Osteocyte (in vitro differentiated cells): ENCODE results near the gene ANO2. TPM values are rescaled to one million over a fixed set of nuclear protein-coding genes. Genes with fewer than 3 reads are reported as not detected.

Experiments used
- DNase-seq: peaks from one replicate; pipeline ENCODE4 v3.0.0; 2021; ENCODE audit warnings: mixed read lengths; ENCODE audit not compliant: unreplicated experiment; ENCODE audit errors: extremely low spot score
- H3K27ac Mint-ChIP-seq: one replicate; pipeline ENCODE4 v1.8.0; 2021; ENCODE audit warnings: mild to moderate bottlenecking, mixed read lengths; ENCODE audit not compliant: unreplicated experiment
- H3K27me3 Mint-ChIP-seq: one replicate; pipeline ENCODE4 v1.8.0; 2021; ENCODE audit warnings: mixed read lengths; ENCODE audit not compliant: unreplicated experiment
- H3K36me3 Mint-ChIP-seq: one replicate; pipeline ENCODE4 v1.8.0; 2021; ENCODE audit warnings: mixed read lengths; ENCODE audit not compliant: unreplicated experiment
- H3K4me1 Mint-ChIP-seq: one replicate; pipeline ENCODE4 v1.8.0; 2021; ENCODE audit warnings: mixed read lengths; ENCODE audit not compliant: unreplicated experiment
- H3K4me3 Mint-ChIP-seq: one replicate; pipeline ENCODE4 v1.8.0; 2021; ENCODE audit warnings: mild to moderate bottlenecking, moderate library complexity, mixed read lengths; ENCODE audit not compliant: unreplicated experiment
- H3K9me3 Mint-ChIP-seq: one replicate; pipeline ENCODE4 v1.8.0; 2021; ENCODE audit warnings: mixed read lengths; ENCODE audit not compliant: unreplicated experiment
- CTCF ChIP-seq: fragments of 200-600 bp; sonication (generic); IDR thresholded peaks from 2 replicates; pipeline ENCODE4 v1.5.0; 2021; ENCODE audit warnings: antibody characterized with exemption, mild to moderate bottlenecking, moderate library complexity
- total RNA-seq: library from RNA; stranded (reverse); gene quantifications from 2 replicates; pipeline ENCODE4 v1.2.1, GENCODE V29; 2021

The ANO2 gene
- total RNA-seq, 1 donor from 2014 or later, result 0.59 TPM

GRCh38 chr12:5806371-5807089, 138.5 kb downstream of the ANO2 start:
- DNase-seq, result no peak
- TF ChIP-seq CTCF, result no peak
- Mint-ChIP-seq H3K27me3 (peaks cover 2% of the 10 kb centered on the region), H3K36me3 (no peaks in the 10 kb centered on the region), H3K9me3 (no peaks in the 10 kb centered on the region), H3K4me3 (no peak overlapping the region), H3K4me1 (peaks cover 4% of the 10 kb centered on the region), H3K27ac (no peak overlapping the region)

- no peaks in the 10 kb centered on the region for H3K36me3 Mint-ChIP-seq
- DNase-seq, result no peak
- no peak overlapping the region for H3K27ac Mint-ChIP-seq
- no peak for TF ChIP-seq CTCF
- no peaks in the 10 kb centered on the region for H3K9me3 Mint-ChIP-seq
- peaks cover 4% of the 10 kb centered on the region for H3K4me1 Mint-ChIP-seq
- H3K4me3 Mint-ChIP-seq, result no peak overlapping the region
- peaks cover 7% of the 10 kb centered on the region for H3K27me3 Mint-ChIP-seq
These were observed 141.5 kb downstream of the ANO2 start for GRCh38 chr12:5803532-5803931.

GRCh38 chr12:5798242-5799015, 146.6 kb downstream of the ANO2 start:
- TF ChIP-seq CTCF, result no peak
- H3K27me3 Mint-ChIP-seq, result peaks cover 5% of the 10 kb centered on the region
- H3K4me3 Mint-ChIP-seq, result no peak overlapping the region
- H3K36me3 Mint-ChIP-seq, result no peaks in the 10 kb centered on the region
- no peaks in the 10 kb centered on the region for H3K9me3 Mint-ChIP-seq
- no peak overlapping the region for H3K27ac Mint-ChIP-seq
- no peak for DNase-seq
- no peaks in the 10 kb centered on the region for H3K4me1 Mint-ChIP-seq

GRCh38 chr12:5797661-5798060, 147.4 kb downstream of the ANO2 start:
- no peak for TF ChIP-seq CTCF
- Mint-ChIP-seq H3K9me3 (no peaks in the 10 kb centered on the region), H3K4me1 (no peaks in the 10 kb centered on the region), H3K27me3 (peaks cover 5% of the 10 kb centered on the region), H3K36me3 (no peaks in the 10 kb centered on the region), H3K27ac (no peak overlapping the region), H3K4me3 (no peak overlapping the region)
- DNase-seq, result no peak

- no peak for TF ChIP-seq CTCF
- Mint-ChIP-seq H3K4me1 (no peaks in the 10 kb centered on the region), H3K27ac (no peak overlapping the region)
These were observed 148.2 kb downstream of the ANO2 start for GRCh38 chr12:5796959-5797225.

More at GRCh38 chr12:5796959-5797225, 148.2 kb downstream of the ANO2 start:
- Mint-ChIP-seq H3K9me3 (no peaks in the 10 kb centered on the region), H3K36me3 (no peaks in the 10 kb centered on the region), H3K27me3 (peaks cover 7% of the 10 kb centered on the region), H3K4me3 (no peak overlapping the region)
- no peak for DNase-seq
